ENCODE measurements around the gene LCORL. TPM values are rescaled to one million over a fixed set of nuclear protein-coding genes. Genes with fewer than 3 reads are reported as not detected.

The LCORL gene
- total and polyA plus RNA-seq, 11 donors = 1.3 to 12.1 (median 5.8) TPM

DNA sequence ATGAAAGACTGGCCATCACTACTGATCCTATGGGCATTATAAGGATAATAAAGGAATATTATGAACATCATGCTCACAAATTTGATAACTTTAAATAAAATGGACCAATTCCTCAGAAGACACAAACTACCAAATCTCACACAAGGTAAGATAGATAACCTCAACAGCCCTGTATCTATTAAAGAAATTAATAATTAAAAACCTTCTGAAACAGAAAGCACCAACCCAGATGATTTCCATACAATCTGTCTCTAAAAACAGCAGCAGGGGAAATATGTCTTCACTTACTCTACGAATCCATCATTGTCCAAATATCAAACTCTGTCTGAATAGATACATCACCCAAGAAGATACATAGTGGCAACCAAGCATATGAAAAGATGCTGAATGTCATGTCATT is 55.2 kb downstream of the LCORL start:
- ATAC-seq = no peak
- peaks cover 0 to 10% (median 3%) of the 10 kb centered on the region in 9 donors for H3K36me3 ChIP-seq
- H3K27ac ChIP-seq = no peak overlapping the region
- H3K4me1 ChIP-seq = peaks cover 0 to 2% (median 0%) of the 10 kb centered on the region in 12 donors
- no peak overlapping the region for H3K4me3 ChIP-seq
- intact Hi-C loops (cut with DNase I) = no loop called here
- H3K9me3 ChIP-seq = no peaks in the 10 kb centered on the region
- WGBS, 4 donors = 95 to 97% (median 97%) methylated on average over 1 of the region's 1 CpG
- no peaks in the 10 kb centered on the region for H3K27me3 ChIP-seq
- DNase-seq = no peak
- no peak for TF ChIP-seq POLR2A (IDR thresholded peaks at IDR 0.05)
- TF ChIP-seq, protein P1, sequence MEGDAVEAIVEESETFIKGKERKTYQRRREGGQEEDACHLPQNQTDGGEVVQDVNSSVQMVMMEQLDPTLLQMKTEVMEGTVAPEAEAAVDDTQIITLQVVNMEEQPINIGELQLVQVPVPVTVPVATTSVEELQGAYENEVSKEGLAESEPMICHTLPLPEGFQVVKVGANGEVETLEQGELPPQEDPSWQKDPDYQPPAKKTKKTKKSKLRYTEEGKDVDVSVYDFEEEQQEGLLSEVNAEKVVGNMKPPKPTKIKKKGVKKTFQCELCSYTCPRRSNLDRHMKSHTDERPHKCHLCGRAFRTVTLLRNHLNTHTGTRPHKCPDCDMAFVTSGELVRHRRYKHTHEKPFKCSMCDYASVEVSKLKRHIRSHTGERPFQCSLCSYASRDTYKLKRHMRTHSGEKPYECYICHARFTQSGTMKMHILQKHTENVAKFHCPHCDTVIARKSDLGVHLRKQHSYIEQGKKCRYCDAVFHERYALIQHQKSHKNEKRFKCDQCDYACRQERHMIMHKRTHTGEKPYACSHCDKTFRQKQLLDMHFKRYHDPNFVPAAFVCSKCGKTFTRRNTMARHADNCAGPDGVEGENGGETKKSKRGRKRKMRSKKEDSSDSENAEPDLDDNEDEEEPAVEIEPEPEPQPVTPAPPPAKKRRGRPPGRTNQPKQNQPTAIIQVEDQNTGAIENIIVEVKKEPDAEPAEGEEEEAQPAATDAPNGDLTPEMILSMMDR (IDR thresholded peaks at IDR 0.05) = no peak

DNA sequence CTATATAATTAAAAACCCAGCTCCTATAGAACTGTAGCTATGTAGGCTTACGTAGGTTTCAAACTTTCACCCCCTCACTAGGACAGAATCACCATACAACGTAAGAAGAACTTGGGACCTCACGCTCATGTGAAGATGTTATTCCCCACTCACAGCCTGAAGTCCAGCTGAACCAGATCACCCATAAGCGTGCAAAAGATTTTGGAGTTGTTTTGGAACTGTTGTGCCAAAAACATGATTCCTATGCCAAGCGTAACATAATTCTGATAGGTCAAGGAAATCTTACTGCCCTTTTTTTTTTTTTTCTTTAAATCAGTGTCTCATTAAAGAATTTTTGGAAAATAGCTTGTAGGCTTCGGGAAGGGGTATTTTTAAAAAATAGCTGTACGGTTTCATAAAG is 57.0 kb downstream of the LCORL start:
- no peak for DNase-seq
- peaks cover 0 to 2% (median 0%) of the 10 kb centered on the region in 12 donors for H3K4me1 ChIP-seq
- no peak overlapping the region for H3K4me3 ChIP-seq
- peaks cover 0 to 24% (median 9%) of the 10 kb centered on the region in 9 donors for H3K36me3 ChIP-seq
- no peak for ATAC-seq
- no peak overlapping the region for H3K27ac ChIP-seq
- TF ChIP-seq, protein P1 (IDR thresholded peaks at IDR 0.05) = no peak
- TF ChIP-seq POLR2A (IDR thresholded peaks at IDR 0.05) = no peak
- intact Hi-C loops (cut with DNase I) = no loop called here
- H3K9me3 ChIP-seq = no peaks in the 10 kb centered on the region
- H3K27me3 ChIP-seq = no peaks in the 10 kb centered on the region
- WGBS, 4 donors = 76 to 83% (median 81%) methylated on average over 7 of the region's 7 CpGs

DNA sequence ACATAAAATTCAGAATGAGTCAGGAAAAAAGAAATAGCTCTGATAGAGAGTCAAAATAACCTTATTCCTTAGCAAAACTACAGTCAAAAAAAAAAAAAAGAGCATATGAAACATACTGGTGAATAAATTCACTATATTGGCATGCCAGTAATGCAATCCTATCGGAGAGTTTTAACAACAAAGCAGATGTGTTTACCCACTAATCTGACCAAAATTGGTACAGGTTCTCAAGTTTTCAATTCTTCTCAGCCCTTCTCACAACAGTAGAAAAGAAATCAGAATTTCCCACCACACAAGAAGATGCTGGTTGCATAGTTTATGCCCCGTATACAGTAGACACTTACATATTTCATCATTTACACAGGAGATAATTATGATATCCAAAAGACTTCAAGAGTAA is 59.4 kb downstream of the LCORL start:
- Histone ChIP-seq H3K27me3 (no peaks in the 10 kb centered on the region), H3K4me3 (no peak overlapping the region), H3K36me3 (peaks cover 0 to 36% (median 18%) of the 10 kb centered on the region in 9 donors), H3K9me3 (no peaks in the 10 kb centered on the region), H3K27ac (no peak overlapping the region), H3K4me1 (peaks cover 0 to 2% (median 0%) of the 10 kb centered on the region in 12 donors)
- ATAC-seq (no peak), DNase-seq (no peak)
- 95 to 97% (median 96%) methylated on average over 2 of the region's 2 CpGs for WGBS, 4 donors
- no peak for TF ChIP-seq POLR2A (IDR thresholded peaks at IDR 0.05)
- TF ChIP-seq, protein P1 (IDR thresholded peaks at IDR 0.05) = no peak
- intact Hi-C loops (cut with DNase I) = no loop called here

DNA sequence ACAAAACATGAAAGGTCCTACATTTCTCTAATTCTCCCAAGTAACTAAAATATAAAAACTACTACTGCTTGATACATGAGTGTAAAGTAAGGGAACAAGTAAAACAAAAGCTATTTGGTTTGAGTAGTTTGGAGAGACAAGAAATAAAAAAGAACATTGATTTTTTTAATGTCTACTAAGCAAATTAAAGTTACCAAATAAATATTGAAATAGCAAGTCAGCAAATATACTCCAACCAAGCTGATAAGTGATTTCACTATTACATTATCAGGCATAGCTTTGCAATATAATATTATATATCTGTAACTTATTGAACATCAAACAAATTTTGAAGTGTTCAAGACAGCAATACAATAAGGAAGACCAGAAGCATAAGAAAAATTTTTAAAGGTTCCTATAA is 60.3 kb downstream of the LCORL start:
- Histone ChIP-seq H3K9me3 (peaks cover 0 to 3% (median 0%) of the 10 kb centered on the region in 12 donors), H3K27ac (no peak overlapping the region), H3K4me3 (no peak overlapping the region), H3K4me1 (peaks cover 0 to 2% (median 0%) of the 10 kb centered on the region in 12 donors), H3K27me3 (no peaks in the 10 kb centered on the region), H3K36me3 (peaks cover 0 to 36% (median 18%) of the 10 kb centered on the region in 9 donors)
- ATAC-seq = no peak
- intact Hi-C loops (cut with DNase I) = no loop called here
- DNase-seq = no peak
- no peak for TF ChIP-seq POLR2A (IDR thresholded peaks at IDR 0.05)
- TF ChIP-seq, protein P1 (IDR thresholded peaks at IDR 0.05) = no peak

Measured in heart left ventricle (tissue), 16 donors.